Activated gamma-delta T cell treated with Interleukin-2 at 50 U/mL for 16 hours (primary cell): ENCODE measurements around the gene PTGDR2.
"Not testable (repeated sequence)": the region's sequence is repeated elsewhere in the genome, so short reads cannot be mapped to it uniquely, and the experiment has no call there.

Experiments
- DNase-seq: peaks from one replicate; pipeline ENCODE4 v3.0.0-alpha.2; 2020

Gene PTGDR2

DNA sequence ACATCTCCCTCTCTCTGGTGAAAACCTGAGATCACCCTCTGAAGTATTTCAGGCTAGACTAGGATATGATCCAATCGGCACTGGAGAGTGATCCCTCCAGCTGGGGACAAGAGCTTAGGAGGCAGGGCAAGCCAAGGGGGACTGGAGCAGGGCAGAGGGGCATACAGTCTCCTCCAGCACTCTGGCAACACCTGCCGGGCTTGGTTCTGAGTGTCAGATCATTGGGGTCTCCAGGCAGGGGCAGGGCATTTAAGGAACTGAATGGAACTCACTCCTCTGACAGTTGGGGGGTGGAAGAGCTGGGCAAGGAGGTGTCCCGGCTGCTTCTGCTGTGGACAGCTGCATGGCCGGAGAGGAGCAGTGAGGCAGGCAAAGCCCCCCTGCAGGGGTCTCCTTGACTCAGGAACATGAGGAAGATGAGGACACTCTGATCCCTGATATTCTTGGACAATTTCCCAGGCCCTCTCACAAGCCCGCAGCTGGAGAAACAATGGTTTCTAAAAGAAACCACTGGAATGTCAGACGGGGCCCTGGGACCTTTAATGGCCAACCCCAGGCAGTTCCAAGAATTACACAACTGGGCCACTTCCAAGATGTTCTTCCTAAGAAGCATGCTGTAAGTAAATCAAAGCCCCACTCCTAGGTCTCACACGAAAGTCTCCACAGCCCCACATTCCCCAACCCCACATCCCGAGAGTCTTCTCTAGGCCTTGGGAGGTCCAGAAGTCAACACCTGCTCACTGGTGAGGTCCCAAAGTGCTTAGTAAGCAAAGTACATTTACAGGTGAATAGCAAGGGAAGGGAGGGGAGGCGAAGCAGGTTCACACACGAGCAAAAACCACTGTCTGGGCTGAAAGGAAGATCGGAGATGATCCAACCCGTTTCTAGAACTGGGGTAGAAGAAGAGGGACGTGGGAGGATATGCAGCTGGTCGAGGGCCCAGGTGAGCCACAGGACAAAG is 15.0 kb downstream of the PTGDR2 start:
- no peak for DNase-seq

DNA sequence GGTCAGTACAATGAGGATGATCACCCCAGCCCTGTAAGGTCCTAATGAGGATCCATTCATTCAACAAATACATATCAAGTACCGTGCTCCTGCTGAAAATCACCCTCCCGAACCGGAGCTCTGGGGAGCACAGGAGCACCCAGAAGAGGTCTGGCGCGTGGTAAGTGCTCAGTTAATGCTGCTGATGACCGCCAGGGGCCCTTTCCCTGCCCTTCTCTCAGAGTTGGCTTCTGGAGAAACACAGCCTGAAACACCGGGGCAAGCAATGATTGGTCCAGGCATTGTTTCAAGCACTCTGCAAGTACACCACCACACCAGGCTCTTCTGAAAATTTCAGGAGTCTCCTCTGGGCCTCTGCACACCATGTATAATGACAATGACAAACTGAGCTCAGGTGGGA is 17.6 kb downstream of the PTGDR2 start:
- no peak for DNase-seq

DNA sequence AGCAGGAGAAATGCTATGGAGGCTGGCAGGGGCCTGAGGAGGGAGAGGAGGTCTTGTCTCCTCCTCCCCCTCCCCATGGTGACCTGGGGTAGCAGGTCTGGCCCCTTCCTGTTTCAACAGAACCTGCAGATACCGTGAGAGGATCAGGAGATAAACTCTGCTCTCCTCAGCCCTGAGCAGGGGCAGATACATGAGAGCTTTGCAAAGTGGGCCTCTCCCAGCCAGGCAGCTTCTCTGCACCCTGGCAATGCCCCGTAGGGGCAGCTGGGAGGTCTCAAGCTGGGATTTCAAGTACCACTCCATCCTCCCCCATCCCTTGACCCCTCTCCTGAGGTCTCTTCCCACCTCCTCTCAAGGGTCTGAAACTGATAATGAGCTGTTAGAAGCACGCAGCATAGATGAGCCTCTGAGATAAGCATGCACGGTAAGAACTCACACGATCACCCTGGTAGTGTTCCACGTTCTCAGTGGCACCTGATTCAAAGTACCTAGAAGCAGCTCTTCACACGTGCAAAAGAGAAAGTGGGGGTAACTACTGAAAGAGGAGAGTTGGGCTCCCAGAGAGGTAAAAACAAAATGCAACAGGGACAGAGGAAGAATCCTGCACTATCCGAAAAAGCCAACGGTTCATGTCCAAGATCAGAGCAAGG is 18.8 kb downstream of the PTGDR2 start:
- no peak for DNase-seq

DNA sequence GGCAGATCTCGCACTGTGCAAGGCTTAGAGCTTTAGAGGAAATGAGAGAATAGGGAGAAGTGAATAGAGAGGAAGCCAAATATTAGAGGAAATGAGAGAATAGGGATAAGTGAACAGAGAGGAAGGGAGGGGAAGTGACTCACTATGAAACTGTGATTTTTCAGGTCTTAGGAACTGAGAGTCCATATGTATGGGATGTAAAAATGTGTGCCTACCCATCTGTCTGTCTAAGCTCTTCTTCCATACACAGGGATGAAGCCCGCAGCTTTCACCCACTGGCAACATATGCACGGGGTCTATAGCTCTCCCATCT is 20.3 kb downstream of the PTGDR2 start:
- no peak for DNase-seq

DNA sequence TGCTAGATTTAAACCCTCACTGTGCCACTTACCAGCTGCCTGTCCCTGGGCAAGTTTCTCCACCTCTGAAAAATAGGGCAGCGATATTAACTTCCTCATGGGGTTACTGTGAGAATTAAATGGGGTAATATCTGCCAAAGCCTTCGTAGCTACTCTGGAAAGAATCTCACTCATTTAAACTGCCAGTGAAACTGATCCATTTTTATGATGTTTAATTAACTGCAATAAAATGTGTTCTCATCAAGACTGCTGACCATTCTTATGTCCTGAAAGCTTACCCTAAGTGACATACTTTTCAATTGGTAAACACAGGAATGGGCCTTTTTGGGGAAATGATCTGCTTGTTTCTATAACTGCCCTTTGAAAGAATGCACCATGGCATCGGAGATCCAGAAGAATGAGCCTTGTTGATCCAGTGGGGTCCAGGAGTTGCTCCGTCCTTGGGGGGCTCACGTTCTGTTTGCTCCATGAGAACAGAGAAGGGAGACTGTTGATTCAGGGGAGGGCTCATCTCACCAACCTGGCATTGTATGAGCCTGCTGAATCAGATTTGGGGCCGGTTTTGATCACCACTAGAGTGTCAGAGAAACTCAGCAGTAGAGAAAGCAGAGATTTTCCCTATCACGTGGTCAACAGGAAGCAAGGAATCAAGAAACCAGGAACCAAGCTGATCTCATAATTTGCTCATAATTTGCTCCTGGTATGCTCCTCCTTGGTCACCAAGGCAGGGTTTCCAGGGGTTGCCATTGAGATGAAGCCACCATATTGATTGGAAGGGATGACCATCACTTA is 20.8 kb downstream of the PTGDR2 start:
- no peak for DNase-seq

DNA sequence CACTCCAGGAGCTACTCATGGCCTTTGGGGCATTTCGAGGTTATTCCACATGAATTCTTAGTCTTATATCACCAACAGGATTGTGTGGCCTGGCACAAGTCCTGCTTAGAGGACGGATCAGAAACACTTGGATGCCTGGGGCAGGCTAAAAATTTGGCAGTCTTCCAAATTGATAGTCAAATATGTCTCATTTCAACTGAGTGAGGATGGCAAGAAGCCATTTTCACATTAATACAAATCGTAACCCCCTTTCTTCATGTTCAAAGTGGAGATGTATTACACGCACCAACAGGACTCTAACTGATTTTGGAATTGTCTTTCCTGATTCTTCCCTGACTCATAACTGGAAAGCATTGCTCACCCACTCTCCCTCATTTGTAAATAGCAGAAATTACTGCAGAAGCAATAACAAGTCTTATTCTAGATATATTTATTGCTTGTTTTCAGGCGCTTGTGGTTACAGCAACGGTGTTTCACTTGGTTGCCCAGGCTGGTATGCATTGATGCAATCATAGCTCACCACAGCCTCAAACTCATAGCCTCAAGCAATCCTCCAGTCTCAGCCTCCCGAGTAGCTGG is 24.2 kb downstream of the PTGDR2 start:
- DNase-seq = no peak

DNA sequence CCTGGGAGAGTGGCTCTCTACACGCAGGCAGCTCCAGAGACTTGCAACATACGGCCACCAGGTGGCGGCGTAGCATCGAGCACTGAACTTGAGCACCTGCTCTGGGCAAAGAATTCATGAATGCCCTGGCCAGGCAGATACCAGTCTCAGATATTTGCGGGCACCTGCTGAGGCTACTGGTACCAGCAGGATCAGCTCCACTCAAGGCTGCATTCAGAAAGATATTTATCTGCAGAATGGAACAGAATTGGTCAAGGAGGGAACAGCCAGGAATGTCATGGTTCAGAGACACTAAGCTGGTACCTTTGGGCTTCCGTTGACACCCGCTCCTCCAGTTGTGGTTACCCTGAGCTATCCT is 24.6 kb downstream of the PTGDR2 start:
- peak; percentile 79 for DNase-seq

DNA sequence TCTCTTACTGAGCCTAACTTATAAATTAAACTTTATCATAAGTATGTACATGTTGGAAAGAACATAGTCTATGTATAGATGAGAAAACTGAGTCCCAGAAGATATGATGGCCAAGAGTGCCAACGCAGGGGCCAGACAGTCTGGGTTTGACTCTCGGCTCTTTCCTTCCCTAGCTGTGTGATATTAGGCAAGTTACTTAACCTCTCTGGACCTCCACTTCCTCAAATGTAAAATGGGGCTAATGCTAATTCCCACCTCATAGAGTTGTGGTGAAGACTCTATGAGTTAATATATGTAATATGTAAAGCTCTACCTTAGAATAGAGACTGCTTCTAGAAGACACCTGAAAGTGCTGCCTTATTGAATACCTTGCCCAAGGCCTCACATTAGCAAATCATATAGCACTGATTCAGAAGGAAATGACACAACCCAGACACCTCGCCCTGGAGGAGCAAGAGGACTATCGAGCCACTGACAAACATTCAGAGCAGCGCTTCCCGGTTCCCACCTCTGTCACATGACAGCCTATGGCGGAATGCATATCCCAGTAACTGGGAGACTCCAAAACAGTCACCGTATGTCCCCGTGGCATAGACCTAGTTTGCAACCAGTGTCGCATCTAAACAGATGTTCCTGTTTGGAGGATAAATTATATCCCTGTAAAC is 25.1 kb downstream of the PTGDR2 start:
- DNase-seq = no peak

DNA sequence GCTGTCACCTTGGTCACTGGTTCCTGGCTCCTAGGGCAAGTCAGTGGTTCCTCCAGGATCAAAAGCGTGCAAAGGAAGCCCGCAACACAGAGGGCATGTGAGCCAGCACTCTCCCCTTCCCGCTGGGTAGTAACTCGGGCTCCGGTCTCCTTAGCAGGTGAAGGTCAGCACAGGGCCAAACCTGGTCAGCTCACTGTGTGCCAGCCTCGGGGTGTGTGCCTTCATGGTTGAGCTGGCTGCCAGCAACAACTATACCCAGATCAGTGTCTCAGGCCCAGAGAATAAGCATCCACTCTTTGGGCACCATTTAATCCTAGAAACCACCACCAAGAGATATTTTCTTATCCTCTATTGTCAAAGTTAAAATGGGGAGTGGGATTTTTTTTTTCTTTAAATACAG is 30.0 kb downstream of the PTGDR2 start:
- DNase-seq = no peak

DNA sequence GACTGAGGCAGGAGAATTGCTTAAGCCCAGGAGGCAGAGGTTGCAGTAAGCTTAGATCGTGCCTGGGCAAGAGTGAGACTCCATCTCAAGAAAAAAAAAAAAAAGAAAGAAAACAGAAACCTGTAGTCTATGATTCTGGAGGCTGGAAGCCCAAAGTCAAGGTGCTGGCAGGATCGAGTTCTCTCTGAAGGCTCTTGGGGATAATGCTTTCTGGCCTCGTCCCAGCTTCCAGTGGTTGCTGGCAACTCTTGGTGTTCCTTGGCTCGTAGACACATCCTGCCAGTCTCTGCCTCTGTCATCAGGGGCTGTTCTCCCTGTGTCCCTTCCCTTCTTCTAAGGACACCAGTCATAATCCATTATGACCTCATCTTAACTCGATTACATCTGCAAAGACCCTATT is 30.6 kb downstream of the PTGDR2 start:
- no peak for DNase-seq

DNA sequence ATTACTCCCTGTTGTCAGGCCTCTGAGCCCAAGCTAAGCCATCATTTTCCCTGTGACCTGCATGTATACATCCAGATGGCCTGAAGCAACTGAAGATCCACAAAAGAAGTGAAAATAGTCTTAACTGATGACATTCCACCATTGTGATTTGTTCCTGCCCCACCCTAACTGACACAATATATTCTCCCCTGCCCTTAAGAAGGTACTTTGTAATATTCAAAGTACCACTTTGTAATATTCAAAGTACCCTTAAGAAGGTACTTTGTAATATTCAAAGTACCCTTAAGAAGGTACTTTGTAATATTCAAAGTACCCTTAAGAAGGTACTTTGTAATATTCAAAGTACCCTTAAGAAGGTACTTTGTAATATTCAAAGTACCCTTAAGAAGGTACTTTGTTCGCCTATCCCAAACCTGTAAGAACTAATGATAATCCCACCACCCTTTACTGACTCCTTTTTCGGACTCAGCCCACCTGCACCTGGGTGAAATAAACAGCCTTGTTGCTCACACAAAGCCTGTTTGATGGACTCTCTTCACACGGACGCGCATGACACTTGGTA is 31.9 kb downstream of the PTGDR2 start:
- DNase-seq = not testable (repeated sequence)

DNA sequence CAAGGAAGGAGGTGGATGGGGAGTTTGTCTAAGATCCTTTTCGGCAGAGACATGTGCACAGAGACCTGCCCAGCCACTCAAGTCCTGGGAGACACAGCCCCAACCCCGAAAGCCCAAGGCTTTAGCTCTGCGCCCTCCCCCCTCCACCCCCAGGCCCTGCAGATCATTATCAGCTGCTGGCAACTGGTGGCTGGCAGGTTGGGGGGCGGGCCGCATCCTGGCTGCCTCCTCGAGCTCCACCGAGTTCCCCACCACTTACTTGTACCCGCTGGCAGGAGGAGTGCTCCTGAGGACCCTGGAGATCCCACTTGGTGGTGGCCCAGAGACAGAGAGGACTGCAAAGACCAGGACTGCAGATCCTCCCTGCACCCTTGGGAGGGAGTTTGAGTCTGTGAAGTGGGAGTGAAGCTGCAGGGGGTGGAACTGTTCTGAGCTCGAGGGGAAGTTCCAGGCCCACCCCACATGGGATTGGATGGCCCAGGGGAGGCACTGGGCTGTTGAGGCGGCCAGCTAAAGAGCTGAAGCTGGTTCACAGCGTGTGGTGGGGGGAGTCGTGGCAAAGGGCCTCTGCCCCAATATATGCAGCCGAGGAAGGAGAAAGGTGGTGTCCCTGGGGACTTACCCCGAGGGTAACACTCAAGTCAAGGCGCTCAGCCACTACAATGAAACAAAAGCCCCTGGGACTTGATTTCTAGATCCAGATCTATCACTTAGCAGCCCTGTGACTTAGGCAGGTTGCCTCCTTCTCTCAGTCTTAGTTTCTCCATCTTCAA is 33.7 kb downstream of the PTGDR2 start:
- no peak for DNase-seq

DNA sequence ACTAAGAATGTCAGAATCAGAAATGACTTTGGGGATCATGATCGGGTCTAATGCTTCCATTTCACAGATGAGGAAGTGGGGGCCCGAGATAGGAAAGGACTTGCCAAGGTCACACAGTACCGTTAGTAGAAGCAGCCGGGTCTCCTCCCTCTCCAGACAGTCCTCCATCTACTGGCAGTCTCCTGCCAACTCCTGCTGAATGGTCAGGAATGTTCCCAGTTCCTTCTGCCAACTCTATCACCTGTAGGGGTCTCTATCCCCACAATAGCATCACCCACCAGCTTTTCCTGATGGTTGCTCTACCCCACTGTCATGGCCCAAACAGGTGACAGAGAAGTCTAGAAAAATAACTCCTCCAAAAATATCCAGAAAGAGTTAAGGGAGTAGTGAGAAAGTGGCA is 37.7 kb downstream of the PTGDR2 start:
- DNase-seq = no peak

DNA sequence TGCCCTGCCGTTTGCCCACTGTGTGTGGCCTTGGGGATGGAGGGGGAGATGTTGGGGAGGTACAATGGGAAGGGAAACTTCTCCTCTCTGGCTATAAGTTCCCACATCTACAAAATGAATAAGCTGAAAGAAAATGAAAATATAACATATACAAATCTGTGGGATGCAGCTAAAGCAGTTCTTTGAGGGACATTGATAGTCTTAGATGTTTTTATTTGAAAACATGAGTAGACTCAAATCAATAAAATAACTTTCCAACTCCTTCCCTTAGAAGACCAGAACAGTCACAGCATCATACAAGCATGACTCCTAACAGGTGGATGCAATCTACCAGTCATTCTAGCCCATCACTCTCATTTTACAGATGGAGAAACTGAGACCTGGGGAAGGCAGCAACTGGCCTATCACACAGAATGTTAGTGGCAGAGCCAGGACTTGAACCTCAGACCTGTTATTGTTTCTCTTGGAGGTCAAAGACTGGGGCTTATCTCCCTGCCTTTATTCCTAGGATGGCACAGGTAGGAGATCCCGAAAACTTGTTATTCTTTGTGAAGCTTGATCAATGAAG is 39.1 kb downstream of the PTGDR2 start:
- no peak for DNase-seq

DNA sequence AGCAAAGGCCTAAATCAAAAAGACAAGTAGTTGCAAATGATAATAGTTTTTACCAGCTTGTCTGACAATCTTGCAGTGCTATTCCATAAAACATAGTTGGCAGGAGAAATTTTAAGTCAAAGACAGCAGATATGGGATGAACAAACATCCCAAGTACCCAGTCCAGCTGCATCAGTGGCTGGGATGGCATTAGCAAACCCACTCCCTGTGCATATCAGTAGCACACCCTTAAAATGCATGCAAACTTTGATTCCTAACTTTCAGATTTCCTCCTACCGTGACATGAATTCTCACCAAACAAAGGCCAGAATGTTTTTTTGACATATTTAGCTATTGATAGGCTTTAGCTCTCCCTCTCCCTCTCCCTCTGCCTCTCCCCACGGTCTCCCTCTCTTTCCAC is 41.6 kb downstream of the PTGDR2 start:
- no peak for DNase-seq

DNA sequence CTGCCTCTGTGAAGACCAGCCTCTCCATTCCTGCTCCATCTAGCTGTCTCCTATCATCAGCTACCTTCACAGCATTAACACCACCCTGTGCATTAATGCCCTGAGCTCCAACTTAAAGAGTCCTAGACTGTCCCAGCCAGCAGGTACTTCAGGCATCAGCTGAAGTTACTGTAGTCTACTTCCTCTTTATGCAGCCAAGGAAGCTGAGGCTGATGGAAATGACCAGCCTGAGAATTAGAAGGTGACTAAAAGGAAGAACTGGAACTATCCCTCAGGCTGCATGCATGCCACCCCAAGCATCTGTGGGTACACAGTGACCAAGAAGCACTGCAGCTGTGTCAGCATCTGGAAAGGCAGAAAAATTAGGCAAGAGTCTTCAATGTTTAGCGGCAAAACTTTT is 42.4 kb downstream of the PTGDR2 start:
- DNase-seq = no peak

DNA sequence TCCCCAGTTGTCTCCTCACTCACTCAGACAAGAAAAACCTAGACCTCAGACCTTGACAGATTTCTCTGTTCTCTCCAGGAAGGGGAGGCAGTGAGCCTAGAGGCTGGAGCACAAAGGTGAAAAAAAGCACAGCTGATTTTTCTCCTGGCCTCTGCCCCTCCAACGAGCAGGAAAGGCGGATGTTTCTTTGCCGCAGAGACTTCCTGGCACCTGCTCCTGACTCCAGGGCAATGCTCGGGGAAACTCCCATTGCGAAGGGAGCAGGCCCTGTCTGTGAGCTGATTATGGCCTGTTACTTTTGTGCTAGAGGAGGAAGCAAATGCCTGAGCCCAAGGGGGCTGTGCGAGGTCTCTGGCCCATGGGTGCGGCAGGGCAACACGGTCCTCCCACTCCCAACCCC is 45.2 kb downstream of the PTGDR2 start:
- no peak for DNase-seq

DNA sequence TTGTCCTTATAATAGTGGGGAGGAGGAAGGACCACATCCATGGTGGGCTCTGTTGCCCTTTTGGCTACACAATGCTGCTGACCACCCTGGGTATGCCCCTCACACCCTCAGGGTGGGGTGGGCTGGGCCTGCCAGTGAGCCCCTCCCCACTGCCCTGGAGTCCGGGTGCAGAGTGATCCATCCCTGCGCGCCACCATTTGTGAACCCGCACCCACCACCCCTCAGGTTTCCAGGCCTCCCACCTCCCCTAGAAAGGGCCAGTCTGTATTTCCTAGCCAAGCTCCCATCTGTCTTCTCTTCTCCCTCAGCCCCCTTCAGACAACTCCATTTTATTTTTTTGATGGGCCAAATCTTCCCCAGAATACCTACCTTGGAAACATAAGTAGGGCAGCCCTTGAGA is 45.6 kb downstream of the PTGDR2 start:
- no peak for DNase-seq

DNA sequence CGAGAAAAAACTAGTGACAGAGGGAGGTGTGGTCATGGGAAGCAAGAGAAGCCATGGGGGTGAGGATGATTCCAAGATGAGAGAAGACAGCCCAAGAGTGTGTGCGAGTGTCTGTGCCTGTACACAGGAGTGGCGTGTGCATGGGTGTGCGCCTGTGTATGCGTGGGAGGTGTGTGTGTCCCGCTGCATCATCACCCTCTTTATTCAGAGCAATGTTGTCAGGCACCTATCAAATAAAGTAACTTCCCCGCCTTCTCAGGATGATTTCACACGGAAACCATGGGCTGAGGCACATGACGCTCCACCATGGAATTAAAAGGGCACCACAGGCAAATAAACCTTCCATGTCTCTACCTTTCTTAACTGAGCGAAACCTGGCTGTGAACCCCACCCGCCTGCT is 46.1 kb downstream of the PTGDR2 start:
- DNase-seq = no peak

DNA sequence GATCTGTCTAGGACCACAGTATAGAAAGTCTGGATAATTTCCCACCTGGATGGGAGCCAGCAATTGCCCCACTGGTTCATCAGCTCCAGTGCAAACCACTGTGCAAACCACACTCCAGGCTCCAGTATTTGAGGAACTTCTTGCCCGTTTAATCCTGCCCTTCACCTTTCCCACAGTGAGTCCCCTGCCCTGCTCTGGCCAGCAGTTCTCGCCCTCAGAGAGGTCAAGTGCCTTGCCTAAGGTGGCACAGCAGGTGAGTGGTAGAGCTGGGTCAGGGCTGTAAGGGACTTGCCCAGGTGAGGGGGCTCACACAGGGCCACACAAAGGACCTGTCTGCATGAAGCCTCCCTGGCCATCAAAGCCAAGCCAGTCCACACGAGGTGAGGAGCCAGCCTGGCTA is 46.5 kb downstream of the PTGDR2 start:
- DNase-seq = no peak

DNA sequence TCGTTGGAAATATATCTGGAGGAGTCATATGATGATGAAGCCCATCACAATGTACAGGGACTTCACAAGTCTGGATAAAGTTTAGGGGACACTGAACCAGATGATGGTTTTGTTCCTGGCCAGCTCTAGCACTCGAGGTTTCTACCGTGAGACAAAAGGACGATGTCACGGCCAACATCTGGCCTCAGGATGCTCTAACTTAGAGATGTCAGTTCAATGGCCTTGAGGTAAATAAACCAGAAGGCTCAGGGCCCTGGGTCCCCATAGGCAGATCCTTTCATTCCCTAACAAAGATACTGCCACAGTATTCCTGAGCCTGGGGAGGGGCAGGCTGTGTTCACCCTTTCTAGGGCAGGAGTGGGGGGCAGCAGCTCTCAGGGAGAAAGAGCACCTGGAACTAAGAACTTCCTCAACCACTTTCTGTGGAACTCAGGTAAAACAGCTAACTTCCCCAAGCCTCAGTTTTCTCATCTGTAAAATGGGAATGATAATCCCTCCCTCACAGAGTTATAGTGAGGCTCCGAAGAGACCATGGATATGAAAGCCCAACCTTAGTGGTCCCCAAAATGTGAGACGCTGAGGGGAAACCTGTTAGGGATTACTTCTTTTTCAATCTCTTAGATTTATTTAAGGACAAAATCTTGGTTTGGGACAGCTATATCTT is 52.3 kb downstream of the PTGDR2 start:
- DNase-seq = no peak
